Measurements from ENCODE around the gene TXLNB. TPM values are rescaled to one million over a fixed set of nuclear protein-coding genes. Genes with fewer than 3 reads are reported as not detected.
A peak's percentile ranks its signal among the peaks of the same experiment; 100 is the strongest.

Gene TXLNB
- total RNA-seq, 1 donor from 2014 or later, result 2.4 TPM

- Mint-ChIP-seq H3K27me3 (no peaks in the 10 kb centered on the region), H3K27ac (no peak overlapping the region), H3K36me3 (ENCODE audit: low read depth) (peaks cover 2% of the 10 kb centered on the region), H3K4me3 (no peak overlapping the region), H3K9me3 (no peaks in the 10 kb centered on the region), H3K4me1 (peaks cover 13% of the 10 kb centered on the region)
- CTCF ChIA-PET, result no interaction called here
- intact Hi-C loops (cut with micrococcal nuclease), result no loop called here
- TF ChIP-seq CTCF (IDR thresholded peaks at IDR 0.05), result no peak
- POLR2A ChIA-PET, result no interaction called here
- no peak for DNase-seq
- ATAC-seq (ENCODE audit: low read depth), result no peak
Observed at GRCh38 chr6:139306291-139306981, 14.6 kb upstream of the TXLNB start.

GRCh38 chr6:139303185-139303584 lies 11.4 kb upstream of the TXLNB start:
- Mint-ChIP-seq H3K27me3 (no peaks in the 10 kb centered on the region), H3K4me3 (no peak overlapping the region), H3K27ac (no peak overlapping the region), H3K4me1 (peaks cover 5% of the 10 kb centered on the region), H3K9me3 (no peaks in the 10 kb centered on the region), H3K36me3 (ENCODE audit: low read depth) (peaks cover 2% of the 10 kb centered on the region)
- ChIA-PET CTCF (no interaction called here), POLR2A (interaction anchor here (0.7 to 1.5 kb wide), 2 partner anchors 8 to 11 kb away, joined by 3 to 7 read pairs; partner anchors contain the start of gene TXLNB)
- TF ChIP-seq CTCF (IDR thresholded peaks at IDR 0.05), result no peak
- DNase-seq (no peak), ATAC-seq (ENCODE audit: low read depth) (no peak)
- intact Hi-C loops (cut with micrococcal nuclease), result no loop called here

DNA sequence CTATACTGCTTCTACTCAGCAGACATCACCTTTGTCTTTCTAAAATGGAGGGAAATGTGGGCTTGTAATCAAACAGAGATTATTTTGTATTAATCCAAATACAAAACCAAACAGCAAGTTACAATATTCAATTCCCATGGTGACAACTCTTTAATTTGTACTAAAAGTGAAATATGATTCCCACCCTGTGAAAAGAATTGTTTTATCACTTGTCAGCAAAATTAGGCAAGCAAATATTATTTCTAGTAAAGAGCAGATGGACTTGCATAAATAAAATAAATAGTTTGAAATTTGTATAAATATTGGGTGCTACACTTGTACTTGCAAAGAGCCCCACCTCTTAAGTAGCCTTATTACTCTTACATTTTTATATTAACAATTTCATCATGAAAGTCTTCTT lies 6.1 kb upstream of the TXLNB start:
- H3K4me3 Mint-ChIP-seq, result no peak overlapping the region
- no peaks in the 10 kb centered on the region for H3K27me3 Mint-ChIP-seq
- POLR2A ChIA-PET, result no interaction called here
- ATAC-seq (ENCODE audit: low read depth), result no peak
- no peak for DNase-seq
- no peak overlapping the region for H3K27ac Mint-ChIP-seq
- no peaks in the 10 kb centered on the region for H3K36me3 Mint-ChIP-seq (ENCODE audit: low read depth)
- CTCF ChIA-PET, result no interaction called here
- TF ChIP-seq CTCF (IDR thresholded peaks at IDR 0.05), result no peak
- peaks cover 41% of the 10 kb centered on the region for H3K4me1 Mint-ChIP-seq
- intact Hi-C loops (cut with micrococcal nuclease), result loop anchor here (2.0 kb wide), 1 partner anchor 47 kb away; no protein-coding TSS in a partner anchor
- no peaks in the 10 kb centered on the region for H3K9me3 Mint-ChIP-seq

DNA sequence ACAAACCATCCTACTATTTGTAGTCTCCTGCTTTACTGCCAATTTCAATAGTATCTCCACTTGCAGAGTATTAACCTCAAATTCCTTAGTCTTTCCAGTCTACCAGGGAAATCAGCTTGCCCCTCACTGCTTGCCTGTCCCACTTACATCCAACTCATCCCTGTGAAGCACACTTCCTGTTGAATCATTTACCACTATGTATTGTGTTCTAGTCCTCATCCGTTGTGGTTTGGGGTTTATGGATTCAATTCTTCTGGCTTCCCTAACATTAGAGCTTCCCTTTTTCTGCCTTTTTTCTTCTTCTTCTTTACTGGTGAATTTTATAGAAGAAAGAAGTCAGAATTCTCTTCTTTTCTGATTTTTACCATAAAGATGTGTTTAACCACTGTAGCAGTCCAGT lies 5.1 kb upstream of the TXLNB start:
- POLR2A ChIA-PET, result interaction anchor here (1.3 to 1.4 kb wide), 2 partner anchors 26 to 77 kb away, joined by 3 to 6 read pairs; no protein-coding TSS in a partner anchor
- TF ChIP-seq CTCF (IDR thresholded peaks at IDR 0.05), result no peak
- H3K36me3 Mint-ChIP-seq (ENCODE audit: low read depth), result no peaks in the 10 kb centered on the region
- intact Hi-C loops (cut with micrococcal nuclease), result loop anchor here (2.0 kb wide), 1 partner anchor 46 kb away; no protein-coding TSS in a partner anchor
- H3K4me1 Mint-ChIP-seq, result peaks cover 51% of the 10 kb centered on the region
- no peak overlapping the region for H3K27ac Mint-ChIP-seq
- no peaks in the 10 kb centered on the region for H3K27me3 Mint-ChIP-seq
- H3K4me3 Mint-ChIP-seq, result no peak overlapping the region
- ATAC-seq (ENCODE audit: low read depth) (no peak), DNase-seq (no peak)
- CTCF ChIA-PET, result no interaction called here
- no peaks in the 10 kb centered on the region for H3K9me3 Mint-ChIP-seq

GRCh38 chr6:139295901-139296300 lies 4.1 kb upstream of the TXLNB start:
- H3K27me3 Mint-ChIP-seq, result no peaks in the 10 kb centered on the region
- ChIA-PET CTCF (interaction anchor here (1.0 to 1.5 kb wide), 2 partner anchors 68 to 74 kb away, joined by 3 to 4 read pairs; no protein-coding TSS in a partner anchor), POLR2A (interaction anchor here (1.3 to 1.4 kb wide), 2 partner anchors 25 to 78 kb away, joined by 3 to 6 read pairs; no protein-coding TSS in a partner anchor)
- peaks cover 61% of the 10 kb centered on the region for H3K4me1 Mint-ChIP-seq
- DNase-seq (no peak), ATAC-seq (ENCODE audit: low read depth) (peak; percentile 49)
- peak overlapping the region; percentile 82 for H3K27ac Mint-ChIP-seq
- no peaks in the 10 kb centered on the region for H3K9me3 Mint-ChIP-seq
- no peak for TF ChIP-seq CTCF (IDR thresholded peaks at IDR 0.05)
- intact Hi-C loops (cut with micrococcal nuclease), result loop anchor here (2.0 kb wide), 1 partner anchor 45 kb away; no protein-coding TSS in a partner anchor
- peak overlapping the region; percentile 17 for H3K4me3 Mint-ChIP-seq
- H3K36me3 Mint-ChIP-seq (ENCODE audit: low read depth), result no peaks in the 10 kb centered on the region

All from activated B cell treated with CpG ODN at 0.5 μM for 24 hours (primary cell).